Gastrocnemius medialis (tissue), 4 donors: Measurements from ENCODE around the gene RBM23.

Experiments used
- POLR2A ChIP-seq, 2 donors: fragments of 450-650 bp; IDR thresholded peaks; one replicate each; pipeline ENCODE4 v1.6.1; 2017; ENCODE audit warnings: antibody characterized with exemption in 2 of 2, mild to moderate bottlenecking in 2 of 2, moderate library complexity in 2 of 2
- TF ChIP-seq, protein P1 (sequence below), 5 experiments: fragments of 450-650 bp in 3 of 5; fragments of 200-600 bp in 2 of 5; sonication (generic) in 2 of 5; IDR thresholded peaks in 4 of 5; conservative IDR thresholded peaks in 1 of 5; 1 replicate in 4 of 5; 2 replicates in 1 of 5; pipeline ENCODE4 v1.5.1; 2016 to 2019; ENCODE audit warnings: antibody characterized with exemption in 5 of 5, mild to moderate bottlenecking in 3 of 5, moderate library complexity in 3 of 5

DNA sequence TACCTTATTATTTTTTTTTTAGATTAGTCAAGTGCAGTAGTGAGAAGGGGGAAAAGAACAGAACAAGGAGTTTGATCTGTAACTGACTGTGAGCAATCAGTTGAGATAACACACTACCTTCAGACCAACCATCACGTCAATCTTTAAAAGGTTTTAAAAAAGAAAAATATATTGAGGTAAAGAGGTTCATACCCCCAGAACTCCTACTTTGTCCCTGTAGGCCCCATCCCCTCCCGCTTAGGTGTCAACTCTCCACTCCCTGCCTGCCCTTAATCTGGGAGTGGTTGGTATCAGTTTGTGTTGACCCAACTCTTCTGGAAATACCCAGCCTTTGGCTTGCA is 66.4 kb downstream of the RBM23 start:
- TF ChIP-seq, protein P1, sequence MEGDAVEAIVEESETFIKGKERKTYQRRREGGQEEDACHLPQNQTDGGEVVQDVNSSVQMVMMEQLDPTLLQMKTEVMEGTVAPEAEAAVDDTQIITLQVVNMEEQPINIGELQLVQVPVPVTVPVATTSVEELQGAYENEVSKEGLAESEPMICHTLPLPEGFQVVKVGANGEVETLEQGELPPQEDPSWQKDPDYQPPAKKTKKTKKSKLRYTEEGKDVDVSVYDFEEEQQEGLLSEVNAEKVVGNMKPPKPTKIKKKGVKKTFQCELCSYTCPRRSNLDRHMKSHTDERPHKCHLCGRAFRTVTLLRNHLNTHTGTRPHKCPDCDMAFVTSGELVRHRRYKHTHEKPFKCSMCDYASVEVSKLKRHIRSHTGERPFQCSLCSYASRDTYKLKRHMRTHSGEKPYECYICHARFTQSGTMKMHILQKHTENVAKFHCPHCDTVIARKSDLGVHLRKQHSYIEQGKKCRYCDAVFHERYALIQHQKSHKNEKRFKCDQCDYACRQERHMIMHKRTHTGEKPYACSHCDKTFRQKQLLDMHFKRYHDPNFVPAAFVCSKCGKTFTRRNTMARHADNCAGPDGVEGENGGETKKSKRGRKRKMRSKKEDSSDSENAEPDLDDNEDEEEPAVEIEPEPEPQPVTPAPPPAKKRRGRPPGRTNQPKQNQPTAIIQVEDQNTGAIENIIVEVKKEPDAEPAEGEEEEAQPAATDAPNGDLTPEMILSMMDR (IDR thresholded peaks at IDR 0.05 in 4 of 5, conservative IDR thresholded peaks at IDR 0.05 in 1 of 5): no peak
- TF ChIP-seq POLR2A (IDR thresholded peaks at IDR 0.05): no peak
